Astrocyte of the spinal cord (primary cell): ENCODE results near the gene ST3GAL3.

Source experiments
- DNase-seq: peaks from one replicate; pipeline ENCODE4 v3.0.0; 2011; ENCODE audit warnings: low read depth, low spot score
- H3K4me3 ChIP-seq: 2 replicates; pipeline ENCODE4 v1.5.1; 2011; ENCODE audit warnings: low read depth, mild to moderate bottlenecking, low read length, moderate library complexity
- in situ Hi-C: cut with HindIII; loops from 2 replicates; pipeline ENCODE4 v1.10.0; 2017; ENCODE audit warnings: low sequenced_read_pairs
- TF ChIP-seq, protein P1 (sequence below): IDR thresholded peaks from 2 replicates; pipeline ENCODE4 v1.5.1; 2012; ENCODE audit warnings: low read depth, mild to moderate bottlenecking, low read length, inconsistent platforms

The ST3GAL3 gene

DNA sequence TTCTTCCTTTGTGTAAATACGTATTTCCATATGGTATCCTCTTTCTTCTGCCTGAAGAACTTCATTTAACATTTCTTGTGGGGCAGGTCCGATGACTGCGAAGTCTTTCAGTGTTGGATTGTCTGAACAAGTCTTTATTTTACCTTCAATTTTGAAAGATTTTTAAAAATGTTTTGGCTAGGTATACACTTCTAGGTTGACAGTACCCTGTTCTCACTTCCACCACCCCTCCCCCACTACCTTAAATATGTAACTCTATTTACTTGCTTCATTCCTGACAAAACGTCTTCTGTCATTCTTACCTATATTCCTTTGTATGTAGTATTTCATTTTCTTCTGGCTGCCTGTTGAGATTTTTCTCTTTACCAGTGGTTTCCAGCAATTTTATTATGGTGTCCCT, 140.5 kb downstream of the ST3GAL3 start:
- in situ Hi-C loops, result no loop called here
- TF ChIP-seq, protein P1, sequence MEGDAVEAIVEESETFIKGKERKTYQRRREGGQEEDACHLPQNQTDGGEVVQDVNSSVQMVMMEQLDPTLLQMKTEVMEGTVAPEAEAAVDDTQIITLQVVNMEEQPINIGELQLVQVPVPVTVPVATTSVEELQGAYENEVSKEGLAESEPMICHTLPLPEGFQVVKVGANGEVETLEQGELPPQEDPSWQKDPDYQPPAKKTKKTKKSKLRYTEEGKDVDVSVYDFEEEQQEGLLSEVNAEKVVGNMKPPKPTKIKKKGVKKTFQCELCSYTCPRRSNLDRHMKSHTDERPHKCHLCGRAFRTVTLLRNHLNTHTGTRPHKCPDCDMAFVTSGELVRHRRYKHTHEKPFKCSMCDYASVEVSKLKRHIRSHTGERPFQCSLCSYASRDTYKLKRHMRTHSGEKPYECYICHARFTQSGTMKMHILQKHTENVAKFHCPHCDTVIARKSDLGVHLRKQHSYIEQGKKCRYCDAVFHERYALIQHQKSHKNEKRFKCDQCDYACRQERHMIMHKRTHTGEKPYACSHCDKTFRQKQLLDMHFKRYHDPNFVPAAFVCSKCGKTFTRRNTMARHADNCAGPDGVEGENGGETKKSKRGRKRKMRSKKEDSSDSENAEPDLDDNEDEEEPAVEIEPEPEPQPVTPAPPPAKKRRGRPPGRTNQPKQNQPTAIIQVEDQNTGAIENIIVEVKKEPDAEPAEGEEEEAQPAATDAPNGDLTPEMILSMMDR, result no peak
- DNase-seq, result no peak

DNA sequence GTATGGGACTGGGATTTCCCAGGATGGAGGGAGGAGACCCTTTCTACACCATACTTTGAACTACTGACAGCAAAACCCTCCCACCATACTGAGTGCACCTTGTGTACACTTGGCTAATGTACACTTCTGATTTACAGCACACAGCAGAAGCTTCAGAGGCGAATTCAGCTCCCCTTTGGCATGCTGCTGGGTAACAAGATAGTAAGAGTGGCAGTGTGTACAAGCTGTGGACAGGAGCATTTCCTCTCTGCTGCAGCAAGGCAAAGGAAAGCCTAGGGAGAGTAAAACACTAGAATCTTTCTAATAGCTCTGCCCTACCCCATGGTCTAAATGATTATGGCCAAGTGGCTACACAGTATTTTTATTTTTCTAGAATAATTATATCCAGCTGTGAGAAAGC, 142.3 kb downstream of the ST3GAL3 start:
- TF ChIP-seq, protein P1, result no peak
- no peak overlapping the region for H3K4me3 ChIP-seq
- DNase-seq, result no peak
- in situ Hi-C loops, result no loop called here

More for the DNA sequence above, 140.5 kb downstream of the ST3GAL3 start:
- H3K4me3 ChIP-seq, result no peak overlapping the region

DNA sequence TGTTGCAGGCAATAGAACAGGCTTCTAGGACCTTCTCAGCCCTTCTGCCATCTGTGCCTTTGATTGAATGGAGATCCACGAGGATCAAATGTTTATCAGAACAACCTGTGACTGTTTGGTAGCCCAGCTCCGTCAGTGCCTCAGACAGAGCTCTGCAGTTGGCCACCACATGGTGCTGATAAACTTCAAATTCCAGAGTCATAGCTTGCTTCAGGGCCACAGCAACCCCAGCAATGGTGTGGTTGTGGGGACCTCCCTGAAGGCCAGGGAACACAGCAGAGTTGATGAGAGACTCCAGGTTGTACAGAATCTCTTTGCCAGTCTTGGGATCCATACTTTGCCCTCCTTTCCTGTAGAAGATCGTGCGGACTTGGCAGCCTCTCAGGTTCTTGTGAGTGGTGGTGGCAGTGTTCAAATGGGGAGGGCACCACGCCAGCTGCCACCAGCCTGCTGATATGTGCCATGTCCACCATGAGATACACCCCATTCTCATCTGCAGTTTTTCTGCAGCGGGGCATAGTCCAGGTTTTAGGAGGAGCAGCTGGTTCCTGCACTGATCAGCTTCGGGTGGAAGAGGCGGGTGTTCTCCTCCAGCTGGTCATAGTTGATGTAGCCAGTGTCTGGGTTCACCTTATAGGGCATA, 143.4 kb downstream of the ST3GAL3 start:
- no peak overlapping the region for H3K4me3 ChIP-seq
- DNase-seq, result no peak
- in situ Hi-C loops, result no loop called here
- TF ChIP-seq, protein P1, result no peak

DNA sequence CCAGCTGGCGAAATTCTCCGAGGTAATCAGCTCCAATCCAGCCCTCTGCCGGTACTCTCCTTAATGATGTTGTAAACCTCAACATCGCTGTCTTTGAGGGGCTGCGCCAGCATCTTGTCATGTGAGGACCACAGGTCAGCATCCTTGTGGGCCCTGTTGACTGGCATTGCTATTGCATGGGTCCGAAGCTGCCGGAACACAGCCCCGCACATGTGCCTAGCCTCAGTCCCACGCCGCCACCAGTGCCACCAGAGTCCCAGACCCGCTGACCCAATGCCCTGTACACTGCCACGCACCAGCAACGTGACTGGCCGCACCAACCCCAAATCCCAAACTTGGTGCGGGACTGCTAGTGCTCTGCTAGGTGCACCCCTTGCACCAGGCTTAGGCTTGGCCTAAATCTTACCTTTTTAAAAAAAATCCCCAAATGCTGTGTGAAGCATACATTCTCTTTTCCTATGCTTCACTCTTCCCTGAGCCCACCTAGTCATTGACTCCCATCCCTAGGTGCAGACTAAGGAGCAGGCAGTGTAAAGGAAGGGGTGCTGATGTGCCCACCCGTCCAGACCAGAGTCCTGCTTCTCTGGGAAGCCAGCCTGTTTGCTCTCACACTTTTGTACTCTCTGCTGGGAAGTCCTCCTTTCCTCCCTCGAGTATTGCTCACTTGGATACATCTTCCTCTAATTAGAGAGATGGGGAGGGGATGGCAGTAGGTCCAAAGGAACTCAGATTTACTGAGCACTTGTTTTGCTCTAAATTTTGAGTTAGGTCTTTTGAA, 144.4 kb downstream of the ST3GAL3 start:
- TF ChIP-seq, protein P1, result no peak
- in situ Hi-C loops, result no loop called here
- DNase-seq, result no peak
- no peak overlapping the region for H3K4me3 ChIP-seq

DNA sequence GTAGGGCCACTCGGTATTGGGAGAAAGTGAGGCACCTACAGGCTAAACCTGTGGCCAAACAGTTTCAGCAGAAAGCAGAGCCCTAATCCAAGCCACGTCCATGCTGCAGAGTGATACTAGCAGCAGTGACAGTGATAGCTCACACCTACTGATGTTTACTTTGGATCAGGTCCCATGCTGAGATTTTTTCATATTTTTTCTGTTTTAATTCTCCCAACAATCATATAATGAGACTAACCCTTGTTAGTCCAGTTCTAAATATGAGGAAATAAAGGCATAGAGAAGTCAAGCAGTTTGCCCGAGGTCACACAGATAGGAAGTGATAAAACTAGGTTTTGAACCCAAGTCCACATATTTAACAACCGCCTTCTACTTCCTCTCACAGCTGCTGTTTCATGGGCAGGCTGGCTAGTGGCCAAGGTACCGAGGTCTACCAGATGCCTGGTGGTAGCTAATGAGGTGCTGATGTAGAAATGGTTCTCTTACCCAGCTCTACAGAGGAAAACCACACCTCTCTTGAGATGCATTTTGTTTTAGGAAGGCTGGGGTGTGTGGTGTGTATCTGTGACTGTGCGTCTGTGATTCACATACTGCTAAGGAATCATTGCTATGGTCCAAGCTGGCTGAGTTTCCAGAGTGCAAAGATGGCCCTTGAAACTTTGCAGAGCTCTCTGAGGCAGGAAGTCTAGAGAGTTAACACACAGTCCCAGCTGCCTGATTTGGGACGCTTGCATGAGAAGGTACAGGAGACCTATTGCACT, 146.0 kb downstream of the ST3GAL3 start:
- no peak overlapping the region for H3K4me3 ChIP-seq
- DNase-seq, result peak; percentile 83
- in situ Hi-C loops, result no loop called here
- TF ChIP-seq, protein P1, result no peak

DNA sequence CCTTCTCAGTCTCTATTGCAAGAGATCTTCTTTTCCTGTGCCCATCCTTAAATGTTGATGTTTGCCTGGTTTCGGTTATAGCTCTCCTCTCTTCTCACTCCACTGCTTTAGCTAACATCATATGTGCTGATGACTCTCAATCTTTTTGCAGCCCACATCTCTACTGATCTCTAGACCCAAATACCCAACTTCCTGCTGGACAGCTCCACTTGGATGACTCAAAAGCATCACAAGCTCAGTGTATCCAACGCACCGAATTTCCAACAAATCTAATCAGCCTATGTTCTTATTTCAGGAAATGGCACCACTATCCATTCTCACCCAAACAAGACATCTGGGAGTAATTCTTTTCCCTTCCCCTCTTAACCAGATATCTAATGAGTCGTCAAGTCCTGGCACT, 147.1 kb downstream of the ST3GAL3 start:
- in situ Hi-C loops, result no loop called here
- H3K4me3 ChIP-seq, result no peak overlapping the region
- TF ChIP-seq, protein P1, result no peak
- no peak for DNase-seq
